Stimulated activated CD8-positive, alpha-beta memory T cell treated with anti-CD3 and anti-CD28 coated beads, Interleukin-12 subunit alpha, Interleukin-12 subunit beta, amount 100 ng/mL, for 24 hours (primary cell): ENCODE measurements around the gene CD44.

Source experiments
- DNase-seq: peaks from one replicate; pipeline ENCODE4 v3.0.0-alpha.2; 2020; ENCODE audit errors: extremely low read depth

The CD44 gene

DNA sequence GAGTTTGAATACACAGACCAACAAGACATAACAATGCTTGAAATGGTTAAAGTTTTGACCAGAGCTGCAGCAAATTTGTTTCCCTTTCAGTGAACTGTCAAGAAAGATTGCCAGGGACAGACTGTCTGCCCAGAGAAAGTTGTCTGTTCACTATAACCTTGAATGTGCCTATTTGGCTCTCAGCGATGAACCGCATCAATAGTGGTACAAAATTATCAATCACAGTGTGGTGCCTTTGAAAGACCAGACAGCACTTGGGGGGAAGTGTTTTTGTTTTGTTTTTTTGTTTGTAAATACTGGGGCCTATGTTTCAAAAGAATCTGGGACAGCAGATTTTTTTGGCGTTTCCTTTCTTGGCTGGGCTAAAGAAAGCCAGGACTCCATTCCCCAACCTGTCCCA, 123.1 kb downstream of the CD44 start:
- no peak for DNase-seq

DNA sequence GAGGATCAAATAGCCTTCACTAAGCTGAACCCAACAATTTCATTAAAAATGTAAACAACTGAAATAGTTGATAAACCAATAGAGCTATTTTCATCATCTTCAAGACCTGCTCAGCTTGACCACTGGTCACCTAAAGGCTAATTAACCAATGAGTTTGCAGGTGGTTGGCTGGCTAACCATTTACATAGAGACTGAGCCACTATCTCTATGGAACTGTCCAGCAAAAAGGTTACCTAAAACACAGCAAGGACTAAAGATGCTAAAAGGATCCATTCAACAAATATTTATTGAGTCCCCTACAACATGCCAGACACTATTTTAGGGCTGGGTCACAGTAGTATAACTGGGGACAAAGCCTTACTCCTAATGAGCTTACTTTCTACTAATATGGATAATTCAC, 123.8 kb downstream of the CD44 start:
- DNase-seq = no peak

DNA sequence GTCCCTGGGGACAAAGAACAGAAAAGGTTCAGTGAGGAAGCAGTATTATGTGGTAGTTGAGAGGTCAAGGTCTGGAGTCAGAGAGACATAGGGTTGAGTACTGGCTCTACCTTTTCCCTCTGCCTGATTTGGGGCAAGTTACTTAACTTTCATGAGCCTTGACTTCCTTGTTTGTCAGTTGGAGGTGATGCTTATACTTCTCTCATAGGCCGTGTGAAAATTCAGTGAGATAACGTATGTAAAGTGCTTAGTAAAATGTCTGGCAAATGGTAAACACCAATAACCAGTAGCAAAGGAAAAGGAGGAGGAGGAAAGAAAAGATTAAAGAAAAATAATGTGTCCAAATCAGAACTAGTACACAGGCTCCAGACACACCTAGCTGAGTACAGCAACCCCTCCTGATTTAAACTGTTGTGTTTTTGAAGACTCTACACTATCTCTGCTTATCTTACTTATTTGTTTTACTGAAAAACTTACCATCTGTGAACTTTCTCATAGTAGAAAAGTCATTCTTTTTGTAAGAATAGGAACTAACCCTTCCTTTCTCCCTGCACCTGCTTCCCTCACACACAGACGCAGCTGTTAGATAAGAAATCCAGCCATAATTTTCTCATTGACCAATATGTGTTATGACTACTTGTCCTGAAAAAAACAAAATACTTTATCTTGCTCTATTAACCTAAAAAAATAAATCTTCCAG, 126.9 kb downstream of the CD44 start:
- no peak for DNase-seq

GRCh38 chr11:35267504-35267903, 128.5 kb downstream of the CD44 start:
- no peak for DNase-seq

DNA sequence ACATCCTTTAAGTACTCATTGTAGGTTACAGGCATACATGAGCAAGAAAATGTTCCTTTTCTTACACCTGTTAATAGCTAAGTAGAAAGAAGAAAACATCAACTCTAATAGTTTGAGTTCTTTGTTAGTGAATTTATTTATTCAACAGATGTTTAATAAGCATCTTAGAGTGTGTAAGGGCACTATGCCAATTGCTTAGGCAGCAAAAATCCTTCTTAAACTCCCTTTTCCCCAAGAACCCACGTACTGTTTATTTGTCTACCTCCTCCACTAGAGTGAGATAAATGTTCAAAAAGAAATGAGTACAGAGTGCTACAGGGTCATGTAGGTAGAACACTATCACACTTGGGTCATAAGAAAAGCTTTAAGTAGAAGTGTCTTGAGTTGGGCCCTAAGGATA, 131.4 kb downstream of the CD44 start:
- DNase-seq = no peak

GRCh38 chr11:35271031-35271430, 132.1 kb downstream of the CD44 start:
- no peak for DNase-seq

DNA sequence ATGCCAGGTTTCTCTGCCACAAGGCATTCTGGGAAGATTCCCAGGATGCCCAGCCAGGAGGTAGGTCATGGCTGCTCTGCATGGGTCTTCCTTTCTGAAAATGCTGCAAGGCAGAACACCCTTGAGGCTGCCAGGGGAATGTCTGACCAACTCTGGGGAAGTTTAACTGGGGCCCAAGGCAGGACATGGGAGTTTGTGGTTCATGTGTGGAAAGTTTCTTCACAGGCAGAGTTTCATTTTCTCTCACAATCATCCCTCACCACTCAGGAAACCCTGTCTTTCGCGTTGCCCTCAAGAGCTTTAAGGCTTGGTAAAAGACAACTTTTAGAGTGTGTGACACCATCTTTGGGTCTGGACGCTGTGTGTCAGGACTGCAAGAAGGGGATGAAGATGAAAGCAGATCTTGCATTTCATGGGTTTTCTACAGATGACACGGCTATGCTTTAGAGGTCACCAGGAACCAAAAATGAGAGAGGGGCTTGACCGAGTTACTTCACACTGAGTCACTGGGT, 133.5 kb downstream of the CD44 start:
- peak; percentile 19 for DNase-seq

- no peak for DNase-seq
These were observed 136.2 kb downstream of the CD44 start for GRCh38 chr11:35274909-35275785.

DNA sequence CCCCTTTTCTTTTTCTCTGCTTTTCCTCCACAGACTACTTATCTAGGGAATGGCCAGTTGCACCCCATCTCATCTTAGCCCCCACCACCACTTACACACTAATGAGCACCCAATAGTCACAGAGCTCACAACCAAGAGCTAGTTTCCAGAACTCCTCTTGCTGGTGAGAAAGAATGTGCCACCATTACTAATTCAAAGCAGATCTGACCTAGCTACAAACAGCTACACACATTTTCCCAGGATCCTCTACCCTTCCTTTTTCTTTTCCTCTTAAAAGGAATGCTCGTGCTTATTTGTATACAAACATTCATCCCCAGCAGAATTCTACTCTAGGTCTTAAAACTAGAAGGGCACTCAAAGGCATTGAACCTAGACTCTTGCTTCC, 136.8 kb downstream of the CD44 start:
- DNase-seq = no peak

- DNase-seq = no peak
These were observed 137.6 kb downstream of the CD44 start for GRCh38 chr11:35276396-35277145.

DNA sequence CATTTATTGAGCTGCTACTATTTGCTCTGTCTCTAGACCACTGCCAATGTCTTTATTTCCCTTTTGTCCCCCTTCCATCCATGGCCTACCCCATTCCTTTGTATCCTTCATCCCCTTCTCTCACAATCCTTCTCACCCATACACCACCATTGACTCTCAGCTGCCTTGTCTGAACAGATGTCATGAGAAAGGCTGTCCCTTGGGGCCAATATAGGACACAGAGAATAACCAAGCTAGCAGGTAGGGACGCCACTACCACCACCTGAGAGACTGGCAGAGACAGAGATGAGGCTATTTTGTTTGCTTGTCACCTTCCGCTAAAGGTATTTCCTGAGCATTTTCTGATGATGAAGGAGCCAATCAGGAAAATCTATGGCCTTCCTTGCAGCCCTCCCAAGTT, 138.9 kb downstream of the CD44 start:
- DNase-seq = no peak

- DNase-seq = no peak
These were observed 141.8 kb downstream of the CD44 start for GRCh38 chr11:35280727-35281126.

DNA sequence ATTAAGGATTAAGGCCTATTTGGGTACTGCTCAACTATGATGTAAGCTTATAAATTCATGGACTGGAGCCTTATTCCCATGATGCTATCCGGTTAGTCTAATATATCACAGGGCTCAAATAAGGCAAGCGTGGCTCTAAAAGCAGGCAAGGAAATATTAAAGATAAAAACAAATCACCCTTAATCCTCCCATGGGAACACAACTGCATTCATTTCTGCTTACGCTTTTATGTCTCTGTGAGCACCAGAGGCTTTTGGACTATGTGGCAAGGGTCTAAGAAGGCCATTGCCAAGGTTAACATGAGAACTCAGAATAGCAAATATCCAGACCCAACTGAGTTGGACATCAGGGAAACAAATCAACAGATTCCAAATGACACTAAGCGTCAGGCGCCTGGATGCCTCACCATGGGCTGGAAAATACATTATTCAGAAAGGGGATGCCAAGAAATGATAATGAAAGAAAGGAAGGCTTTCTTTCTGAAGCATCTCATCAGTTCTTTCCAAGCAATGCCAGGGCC, 142.3 kb downstream of the CD44 start:
- DNase-seq = no peak
